Retinal pigment epithelial cell (primary cell): ENCODE data around the gene ID4.

Source experiments
- DNase-seq: peaks from one replicate; pipeline ENCODE4 v3.0.0-alpha.2; 2010; ENCODE audit warnings: low read depth
- H3K4me3 ChIP-seq: 2 replicates; pipeline ENCODE4 v1.5.1; 2011; ENCODE audit warnings: mild to moderate bottlenecking, low read length, control low read depth, moderate library complexity
- CTCF ChIP-seq: conservative IDR thresholded peaks from 2 replicates; pipeline ENCODE4 v1.5.1; 2011; ENCODE audit warnings: low read depth, low read length, control low read depth, inconsistent platforms

ID4 gene

DNA sequence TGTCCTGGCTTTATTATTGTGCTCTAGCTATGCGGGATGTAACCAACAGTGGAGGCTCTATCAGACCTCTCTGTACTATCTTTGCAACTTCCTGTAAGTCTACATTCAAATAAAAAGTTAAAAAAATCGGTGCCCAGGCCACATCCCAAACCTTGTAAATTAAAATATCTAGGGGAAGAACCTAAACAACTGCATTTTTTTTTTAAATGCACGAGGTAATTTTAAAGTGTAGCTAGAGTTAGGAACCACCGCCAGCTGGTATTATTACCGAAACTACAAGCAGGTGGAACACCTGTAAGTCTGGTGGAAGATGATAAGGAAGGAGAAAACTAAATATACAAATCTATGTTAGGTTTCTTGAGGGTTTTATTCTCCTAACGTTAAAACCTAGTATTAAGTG lies 34.5 kb upstream of the ID4 start:
- TF ChIP-seq CTCF = no peak
- no peak for DNase-seq
- no peak overlapping the region for H3K4me3 ChIP-seq

- peak; percentile 78 for DNase-seq
- TF ChIP-seq CTCF = no peak
- H3K4me3 ChIP-seq = peak overlapping the region; percentile 68
Observed at GRCh38 chr6:19803331-19804204, 33.6 kb upstream of the ID4 start.

- H3K4me3 ChIP-seq = peak overlapping the region; percentile 68
Observed at GRCh38 chr6:19804205-19805128, 32.7 kb upstream of the ID4 start.

GRCh38 chr6:19805129-19805481 lies 32.1 kb upstream of the ID4 start:
- no peak for DNase-seq
- H3K4me3 ChIP-seq = peak overlapping the region; percentile 30
- no peak for TF ChIP-seq CTCF

More at GRCh38 chr6:19804205-19805128, 32.7 kb upstream of the ID4 start:
- DNase-seq = peak; percentile 95
- TF ChIP-seq CTCF = no peak

GRCh38 chr6:19806971-19807396 lies 30.2 kb upstream of the ID4 start:
- TF ChIP-seq CTCF = no peak
- DNase-seq = no peak
- no peak overlapping the region for H3K4me3 ChIP-seq

GRCh38 chr6:19811397-19812079 lies 25.6 kb upstream of the ID4 start:
- TF ChIP-seq CTCF = no peak

More at GRCh38 chr6:19811397-19812079, 25.6 kb upstream of the ID4 start:
- H3K4me3 ChIP-seq = no peak overlapping the region
- DNase-seq = no peak
